Inflammatory macrophage treated with lipopolysaccharide for 1 hour (primary cell): Measurements from ENCODE around the gene ZNF414.
"Not testable (repeated sequence)": the region's sequence is repeated elsewhere in the genome, so short reads cannot be mapped to it uniquely, and the experiment has no call there.

ENCODE experiments used
- DNase-seq, 2 donors: peaks; one replicate each; pipeline ENCODE4 v3.0.0-alpha.2; 2020 to 2022

The ZNF414 gene, protein sequence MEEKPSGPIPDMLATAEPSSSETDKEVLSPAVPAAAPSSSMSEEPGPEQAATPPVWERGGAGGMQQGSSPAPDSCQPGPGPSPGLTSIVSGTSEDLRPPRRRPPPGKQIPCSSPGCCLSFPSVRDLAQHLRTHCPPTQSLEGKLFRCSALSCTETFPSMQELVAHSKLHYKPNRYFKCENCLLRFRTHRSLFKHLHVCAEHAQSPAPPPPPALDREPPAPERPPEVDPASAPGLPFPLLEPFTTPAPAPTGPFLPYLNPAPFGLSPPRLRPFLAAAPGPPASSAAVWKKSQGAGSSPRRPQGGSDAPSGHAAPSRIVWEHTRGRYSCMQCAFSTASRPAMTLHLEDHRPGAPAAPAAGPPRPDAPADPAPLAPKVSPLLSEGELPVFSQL

DNA sequence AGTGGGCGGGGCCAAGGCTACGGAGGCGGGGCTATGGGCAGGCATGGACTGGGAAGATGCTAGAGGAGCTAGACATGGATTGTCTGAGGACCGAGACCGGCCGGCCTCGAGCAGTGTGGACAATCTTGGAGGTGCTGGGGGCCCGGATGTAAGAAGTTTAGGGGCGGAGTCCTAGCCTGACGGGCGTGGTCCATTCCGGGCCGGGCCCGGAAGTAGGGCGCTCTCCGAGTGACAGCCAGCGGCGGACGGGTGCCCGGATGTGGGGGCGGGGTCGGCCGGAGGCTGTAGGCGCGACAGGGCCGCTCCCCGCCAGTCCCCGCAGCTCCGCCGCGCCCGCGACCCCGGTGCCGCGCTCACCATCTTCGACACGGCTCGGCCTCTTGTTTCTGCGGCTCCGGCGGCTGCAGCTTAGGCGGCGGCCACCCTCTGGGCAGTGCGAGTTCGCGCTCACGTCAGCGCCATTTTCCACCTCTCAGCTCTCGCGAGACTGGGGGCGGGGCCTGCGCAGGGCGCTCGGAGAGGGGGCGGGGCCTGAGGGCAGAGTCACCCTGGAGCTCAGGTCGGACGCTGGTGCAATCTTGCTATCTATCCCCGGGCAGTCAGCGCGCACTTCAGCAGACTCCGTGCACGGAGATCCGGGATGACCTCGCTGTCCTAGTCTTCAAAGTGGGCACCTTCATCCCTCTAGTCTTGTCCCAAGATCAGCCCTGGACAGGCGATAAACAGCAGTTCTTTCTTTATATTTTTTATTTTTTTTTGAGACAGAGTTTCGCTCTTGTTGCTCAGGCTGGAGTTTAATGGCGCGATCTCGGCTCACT is at the start of gene ZNF414:
TSS of gene ZNF414 (minus strand) at position 481 of the 818 bp plus-strand sequence. CDS start at position 360, 121 bp downstream.
- peak; percentile 90 to 95 for DNase-seq

DNA sequence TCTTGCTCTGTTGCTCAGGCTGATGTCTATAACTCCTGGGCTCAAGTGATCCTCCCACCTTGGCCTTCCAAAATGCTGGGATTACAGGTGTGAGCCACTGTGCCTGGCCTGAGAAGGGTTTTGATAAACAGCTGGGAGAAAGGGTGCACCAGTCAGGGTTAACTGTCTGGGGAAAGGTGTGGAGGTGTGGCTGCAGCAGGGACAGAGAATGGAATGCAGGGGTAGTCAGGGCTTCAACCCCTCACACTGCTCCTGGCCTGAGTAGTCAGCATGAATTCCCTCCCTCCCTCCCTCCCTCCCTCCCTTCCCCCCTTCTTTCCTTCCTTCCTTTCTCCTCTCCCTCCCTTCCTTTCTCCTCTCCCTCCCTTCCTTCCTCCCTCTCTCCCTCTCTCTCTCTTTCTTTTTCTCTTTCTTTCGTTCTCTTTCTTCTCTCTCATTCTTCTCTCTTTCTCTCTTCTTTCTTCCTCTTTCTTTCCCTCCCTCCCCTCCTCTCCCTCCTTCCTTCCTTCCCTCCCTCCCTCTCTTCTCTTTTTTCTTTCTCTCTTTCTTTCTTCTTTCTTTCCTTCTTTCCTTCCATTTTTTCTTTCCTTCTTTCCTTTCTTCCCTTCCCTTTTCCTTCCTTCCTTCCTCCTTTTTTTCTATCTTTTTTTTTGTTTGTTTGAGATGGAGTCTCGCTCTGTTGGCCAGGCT is 47.3 kb upstream of the ZNF414 start:
- no peak for DNase-seq

DNA sequence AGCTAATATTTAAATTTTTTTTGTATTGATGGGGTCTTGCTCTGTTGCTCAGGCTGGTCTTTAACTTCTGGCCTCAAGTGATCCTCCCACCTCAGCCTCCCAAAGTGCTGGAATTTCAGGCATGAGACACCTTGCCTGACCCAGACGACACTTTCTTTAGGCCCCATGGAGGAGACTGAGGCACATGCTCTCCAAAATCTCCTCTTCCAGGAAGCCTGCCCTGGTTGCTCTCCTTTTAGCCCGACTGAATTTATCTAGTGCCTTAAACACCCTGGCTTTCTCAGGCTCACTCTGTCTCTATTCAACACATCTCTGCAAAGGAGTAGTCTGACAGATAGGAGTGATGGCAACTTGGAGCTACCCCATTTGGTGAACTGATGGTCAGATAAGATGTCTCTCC is 44.4 kb upstream of the ZNF414 start:
- no peak for DNase-seq

DNA sequence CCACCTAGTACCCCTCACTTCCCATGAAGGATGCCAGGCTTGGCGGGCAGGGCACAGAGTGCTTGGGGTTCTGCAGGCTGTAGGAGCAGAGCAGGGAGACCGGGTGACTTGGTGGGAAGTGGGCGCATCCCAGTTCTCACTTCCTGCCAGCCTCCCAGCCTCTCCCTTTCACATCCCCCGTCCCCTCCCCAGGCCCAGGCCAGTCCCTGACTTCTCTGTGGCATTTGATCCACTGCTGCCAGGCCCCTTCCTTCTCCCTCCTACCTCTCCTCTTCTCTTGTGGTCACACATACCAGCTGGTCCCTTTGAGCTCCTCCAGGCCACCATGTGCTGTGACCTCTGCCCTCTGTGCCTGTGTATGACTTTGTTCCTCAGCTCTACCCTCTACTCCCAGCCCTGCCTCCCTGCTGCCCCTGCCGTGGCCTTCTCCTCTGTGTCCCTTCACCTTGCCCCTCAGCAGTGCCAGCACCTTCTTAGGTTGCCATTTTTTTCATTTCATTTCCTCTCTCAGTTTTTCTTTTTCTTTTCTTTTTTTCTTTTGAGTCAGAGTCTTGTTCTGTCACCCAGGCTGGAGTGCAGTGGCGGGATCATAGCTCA is 43.8 kb upstream of the ZNF414 start:
- peak; percentile 19 to 61 for DNase-seq

DNA sequence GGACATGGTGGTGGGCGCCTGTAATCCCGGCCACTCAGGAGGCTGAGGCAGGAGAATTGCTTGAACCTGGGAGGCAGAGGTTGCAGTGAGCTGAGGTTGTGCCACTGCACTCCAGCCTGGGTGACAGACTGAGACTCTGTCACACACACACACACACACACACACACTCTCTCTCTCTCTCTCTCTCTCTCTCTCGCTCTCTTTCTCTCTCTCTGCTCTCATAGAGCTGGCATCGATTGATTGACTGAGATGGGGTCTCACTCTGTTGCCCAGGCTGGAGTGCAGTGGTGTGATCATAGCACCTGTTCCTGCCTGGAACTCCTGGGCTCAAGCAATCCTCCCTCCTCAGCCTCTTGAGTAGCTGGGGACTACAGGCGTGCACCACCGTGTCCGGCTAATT is 39.8 kb upstream of the ZNF414 start:
- not testable (repeated sequence) for DNase-seq

DNA sequence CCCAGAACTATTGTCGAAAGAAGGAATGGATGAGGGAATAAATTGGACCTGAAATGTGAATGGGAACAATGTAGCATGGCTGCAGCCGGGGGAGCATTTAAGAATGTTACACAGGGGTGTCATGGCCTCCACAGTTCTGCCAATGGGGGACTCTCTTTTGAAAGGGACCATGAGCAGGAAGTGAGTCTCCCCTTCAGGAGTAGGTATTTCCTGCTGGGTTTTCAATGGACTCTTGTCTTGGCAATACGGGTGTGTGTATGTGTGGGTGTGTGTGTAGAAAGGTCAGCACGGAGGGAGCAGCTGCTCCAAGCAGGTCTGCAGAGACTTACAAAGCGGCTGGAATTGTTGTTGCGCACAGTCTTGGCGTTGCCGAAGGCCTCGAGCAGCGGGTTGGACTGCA is 38.8 kb upstream of the ZNF414 start:
- DNase-seq = peak in 1 of 2 donors; percentile 18

DNA sequence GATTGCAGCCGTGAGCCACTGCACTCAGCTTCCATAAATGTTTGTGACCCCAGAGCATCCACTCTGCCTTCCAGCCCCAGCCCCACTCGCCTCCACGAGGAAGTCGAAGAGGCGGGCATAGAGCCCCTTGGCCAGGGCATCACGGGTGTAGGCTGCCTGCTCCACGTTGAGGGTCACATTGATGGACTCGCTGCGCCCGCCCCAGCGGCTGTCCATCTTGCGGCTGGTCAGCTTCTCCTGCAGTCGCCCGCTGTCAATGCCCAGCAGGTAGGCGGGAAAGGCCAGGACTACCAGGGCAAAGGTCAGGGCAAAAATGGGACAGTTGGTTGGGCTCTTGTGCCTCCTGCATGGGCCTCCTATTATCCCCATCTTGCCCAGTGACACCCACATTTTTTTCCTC is 36.1 kb upstream of the ZNF414 start:
- DNase-seq = no peak

DNA sequence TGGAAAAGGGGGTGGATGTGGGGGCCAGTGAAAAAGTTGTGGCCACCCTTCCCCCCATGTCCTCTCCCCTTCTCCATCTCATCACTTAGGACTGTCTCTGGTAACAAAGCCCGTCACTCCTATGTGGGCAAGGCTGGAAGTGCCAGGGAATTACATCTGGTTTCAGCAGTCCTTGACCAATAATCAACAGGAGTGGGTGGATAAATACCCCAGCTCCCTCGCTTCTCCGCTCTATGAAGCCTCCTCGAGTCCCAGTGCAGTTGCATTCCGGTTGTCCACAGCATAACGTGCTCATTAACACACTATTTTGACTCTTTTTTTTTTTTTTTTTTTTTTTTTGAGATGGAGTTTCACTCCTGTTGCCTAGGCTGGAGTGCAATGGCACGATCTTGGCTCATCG is 31.8 kb upstream of the ZNF414 start:
- DNase-seq = no peak

DNA sequence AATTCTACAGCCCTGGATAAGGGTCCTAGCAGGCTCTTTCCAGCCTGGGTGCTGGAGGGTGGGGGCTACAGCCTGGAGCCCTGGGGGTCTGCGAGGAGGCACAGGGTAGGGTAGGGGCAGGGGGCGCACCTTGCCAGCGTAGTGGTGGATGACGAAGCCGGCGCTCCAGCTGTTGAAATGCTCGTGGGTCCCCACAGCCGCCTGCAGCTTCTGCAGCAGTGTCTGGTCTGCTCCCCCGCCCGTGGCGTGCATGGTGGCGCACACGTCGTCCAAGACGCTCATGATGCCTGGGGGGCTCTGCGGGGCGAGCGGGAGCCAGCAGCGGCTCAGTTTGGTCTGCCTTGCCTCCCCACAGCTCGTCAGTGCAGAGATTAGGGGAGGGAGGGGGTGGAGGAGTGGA is 30.2 kb upstream of the ZNF414 start:
- DNase-seq = no peak

DNA sequence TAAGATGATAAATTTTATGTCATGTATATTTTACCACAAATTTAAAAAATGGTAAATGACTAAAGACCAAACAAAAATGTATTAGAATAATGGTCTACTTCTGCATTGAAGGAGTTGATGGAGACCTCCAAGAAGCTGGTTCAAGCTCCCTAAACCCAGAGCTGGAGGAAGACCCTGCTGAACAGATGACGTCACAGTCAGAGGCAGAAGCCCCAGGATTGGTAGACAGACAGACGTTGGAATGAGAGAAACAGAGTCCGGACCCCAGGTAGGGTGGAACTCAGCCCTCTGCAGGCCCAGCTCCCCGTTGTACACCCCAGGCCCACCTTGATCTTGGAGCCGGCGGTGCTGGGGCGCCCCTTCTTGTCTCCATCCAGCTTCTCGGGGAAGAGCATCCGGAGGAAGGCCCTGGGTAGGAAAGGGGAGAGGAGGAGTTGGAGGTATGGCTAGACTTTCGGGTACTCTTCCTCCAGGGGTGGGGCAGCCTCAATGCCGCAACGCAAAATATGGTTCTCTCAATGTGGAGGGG is 25.7 kb upstream of the ZNF414 start:
- DNase-seq = no peak

DNA sequence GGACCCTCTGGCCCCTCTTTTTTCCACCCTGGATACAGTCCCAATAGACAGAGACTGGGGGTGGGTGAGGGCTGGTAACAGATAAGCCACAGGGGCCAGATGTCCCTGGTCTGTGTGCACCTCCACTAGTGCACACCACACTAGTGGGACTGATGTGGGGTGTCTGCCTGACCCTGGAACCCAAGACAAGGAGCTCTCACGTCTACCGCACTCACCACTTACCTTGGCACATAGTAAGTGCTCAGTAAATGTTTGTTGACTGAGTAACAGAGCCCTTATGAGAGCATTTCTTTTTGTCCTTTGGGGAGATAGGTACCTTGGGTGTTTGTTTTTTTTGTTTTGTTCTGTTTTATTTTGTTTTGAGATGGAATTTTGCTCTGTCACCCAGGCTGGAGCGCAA is 23.1 kb upstream of the ZNF414 start:
- DNase-seq = no peak

DNA sequence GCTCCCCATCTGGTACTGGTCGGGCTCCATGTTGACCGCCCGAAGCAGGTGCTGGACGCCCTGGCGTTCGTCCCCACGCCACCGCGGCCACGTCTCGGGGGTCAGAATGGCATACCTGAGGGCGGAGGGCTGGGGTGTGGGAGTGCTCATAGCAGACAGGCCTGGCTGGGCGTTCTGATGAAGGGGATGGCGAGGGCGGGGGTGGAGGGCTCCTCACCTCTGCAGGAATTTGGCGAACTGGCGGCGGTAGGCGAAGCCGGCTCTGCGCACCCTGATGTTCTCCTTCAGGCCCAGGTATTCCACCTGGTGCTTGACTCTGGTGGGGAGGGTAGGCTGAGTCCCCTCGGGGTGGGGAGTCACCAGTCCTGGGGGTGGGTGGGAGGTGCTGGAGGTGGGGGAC is 22.3 kb upstream of the ZNF414 start:
- no peak for DNase-seq

DNA sequence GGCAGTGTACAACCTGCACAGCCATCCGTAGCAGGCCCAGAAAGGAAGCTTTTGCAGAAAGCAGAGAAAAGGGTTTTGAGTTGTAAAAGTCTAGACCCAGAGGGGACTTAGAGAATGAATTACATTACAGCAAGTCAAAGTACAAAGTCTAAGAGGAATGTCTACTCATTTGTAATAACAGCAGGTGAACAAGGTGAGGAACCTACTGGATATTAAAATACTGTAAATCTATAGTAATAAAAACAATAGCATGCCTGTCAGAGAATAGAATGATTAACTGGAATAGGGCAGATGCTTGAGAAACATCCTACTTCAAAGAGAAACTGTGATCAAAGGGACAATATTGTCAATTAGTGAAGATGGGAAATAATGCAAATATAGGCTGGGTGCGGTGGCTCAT is 18.3 kb upstream of the ZNF414 start:
- DNase-seq = no peak

DNA sequence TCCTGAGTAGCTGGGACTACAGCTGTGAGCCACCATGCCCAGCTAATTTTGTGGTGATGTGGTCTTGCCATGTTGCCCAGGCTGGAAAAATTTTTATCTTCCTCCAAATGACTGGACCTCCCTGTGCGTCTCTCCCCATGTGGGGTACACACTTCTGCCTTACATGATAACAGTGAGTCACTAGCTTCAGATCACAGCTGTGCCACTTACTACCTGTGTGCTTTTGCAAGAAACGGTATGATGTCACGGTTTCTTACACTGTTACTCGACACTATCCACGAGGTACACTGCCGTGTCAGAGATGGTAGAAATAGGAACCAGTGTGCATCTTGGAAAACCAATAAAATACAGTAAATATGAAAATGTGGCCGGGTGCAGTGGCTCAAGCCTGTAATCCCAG is 17.5 kb upstream of the ZNF414 start:
- no peak for DNase-seq

DNA sequence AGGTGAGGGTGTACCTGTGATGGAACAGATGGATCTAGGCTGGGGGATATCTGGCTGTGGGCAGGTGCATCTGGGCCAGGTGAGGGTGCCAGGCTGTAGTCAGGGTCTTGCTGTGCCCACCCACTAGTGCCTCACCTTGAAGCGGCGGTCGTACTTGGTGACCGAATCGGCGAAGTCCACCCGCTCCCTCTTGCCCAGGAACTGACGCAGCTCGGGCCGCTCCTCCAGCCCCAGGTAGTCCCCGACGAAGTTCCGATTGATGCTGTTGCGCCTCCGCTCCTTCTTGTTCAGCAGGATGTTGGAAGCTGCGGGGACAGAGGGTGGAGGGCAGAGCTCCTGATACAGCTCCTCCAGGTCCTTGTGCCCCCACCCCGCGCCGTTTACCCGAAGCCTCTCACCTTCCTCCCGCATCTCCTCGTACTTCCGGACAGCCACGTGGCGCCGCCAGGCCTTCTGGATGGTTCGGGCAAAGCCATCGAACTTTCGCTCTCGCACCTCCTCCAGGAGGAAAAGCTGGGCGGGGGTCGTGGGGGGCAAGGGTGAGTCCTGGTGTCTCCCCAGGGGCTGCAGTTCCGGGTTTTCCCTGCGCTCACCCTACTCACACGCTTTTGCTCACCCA is 16.2 kb upstream of the ZNF414 start:
- DNase-seq = no peak

DNA sequence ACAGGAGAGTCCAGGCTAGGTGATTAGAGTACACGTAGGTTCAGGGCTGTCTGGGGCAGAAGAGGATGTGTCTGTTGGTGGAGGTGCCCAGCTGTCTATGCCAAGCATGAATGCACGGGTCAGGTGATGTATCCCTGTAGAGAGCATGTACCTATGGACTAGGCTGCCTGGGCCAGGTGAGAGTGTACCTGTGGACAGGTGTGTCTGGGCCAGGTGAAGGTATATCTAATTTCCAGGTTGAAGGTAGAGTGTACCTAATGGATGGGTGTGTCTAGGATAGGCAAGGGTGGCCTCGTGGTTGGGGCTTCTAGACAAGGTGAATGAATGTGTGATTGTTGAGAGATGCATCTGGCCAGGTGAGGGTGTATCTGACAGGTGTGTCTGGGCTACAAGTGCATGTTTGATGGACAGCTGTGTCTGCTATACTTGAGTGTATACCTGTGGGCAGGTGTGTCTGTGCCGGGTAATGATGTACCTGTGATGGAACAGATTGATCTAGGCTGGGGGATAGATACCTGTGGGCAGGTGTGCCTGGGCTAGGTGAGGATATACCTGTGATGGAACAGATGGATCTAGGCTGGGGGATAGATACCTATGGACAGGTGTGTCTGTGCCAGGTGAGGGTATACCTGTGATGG is 15.5 kb upstream of the ZNF414 start:
- DNase-seq = no peak

DNA sequence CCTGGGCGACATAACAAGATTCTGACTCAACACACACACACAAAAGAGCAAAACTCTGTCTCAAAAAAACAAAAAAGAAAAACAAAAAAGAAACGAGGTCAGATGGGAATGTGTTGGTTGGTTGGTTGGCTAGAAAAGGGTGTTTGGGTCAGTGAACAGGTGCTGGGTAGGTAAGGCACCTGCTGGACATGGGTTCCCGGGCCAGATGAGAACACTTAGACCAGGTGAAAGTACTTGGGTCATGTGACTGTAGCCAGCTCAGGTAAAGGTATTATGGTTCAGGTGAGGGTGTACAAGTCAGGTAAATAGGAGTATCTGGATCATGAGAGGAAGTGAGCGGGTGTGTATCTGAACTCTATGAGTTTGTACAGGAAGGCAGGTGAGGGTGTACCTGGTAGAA is 14.5 kb upstream of the ZNF414 start:
- DNase-seq = no peak

DNA sequence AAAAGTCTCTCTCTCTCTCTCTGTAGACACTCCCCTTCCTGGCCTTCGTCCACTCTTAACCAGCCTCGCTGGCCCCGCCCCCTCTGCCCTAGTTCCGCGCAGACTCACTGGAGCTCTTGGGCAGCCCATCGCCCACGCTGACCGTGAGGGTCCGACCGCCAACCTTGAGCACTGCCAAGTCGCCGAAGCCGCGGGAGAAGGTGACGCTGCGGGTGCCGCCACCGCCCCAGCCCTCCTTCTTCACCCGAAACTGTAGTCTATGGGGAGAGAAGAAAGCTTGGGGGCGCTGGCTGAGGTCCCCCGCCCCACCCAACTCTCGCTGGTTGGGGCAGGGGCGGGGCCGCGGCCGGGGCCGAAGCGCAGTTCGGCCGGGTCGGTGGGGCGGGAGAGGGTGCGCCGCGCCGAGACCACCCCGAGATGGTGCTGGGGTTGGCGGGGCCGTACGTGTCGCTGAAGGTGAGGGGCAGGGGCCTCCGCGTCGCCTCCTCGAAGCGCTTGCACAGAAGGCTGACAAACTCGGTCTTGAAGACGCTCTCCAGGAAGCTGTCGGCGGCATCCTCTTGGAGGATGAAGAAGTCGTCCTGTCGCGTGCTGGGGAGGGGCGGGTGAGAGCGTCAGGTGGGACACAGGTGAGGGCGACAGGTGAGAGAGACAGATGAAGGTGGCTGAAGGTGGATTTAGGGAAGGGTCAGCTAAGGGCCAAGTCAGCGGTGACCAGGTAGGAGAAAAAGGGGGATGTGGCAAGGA is 12.6 kb upstream of the ZNF414 start:
- DNase-seq = no peak

DNA sequence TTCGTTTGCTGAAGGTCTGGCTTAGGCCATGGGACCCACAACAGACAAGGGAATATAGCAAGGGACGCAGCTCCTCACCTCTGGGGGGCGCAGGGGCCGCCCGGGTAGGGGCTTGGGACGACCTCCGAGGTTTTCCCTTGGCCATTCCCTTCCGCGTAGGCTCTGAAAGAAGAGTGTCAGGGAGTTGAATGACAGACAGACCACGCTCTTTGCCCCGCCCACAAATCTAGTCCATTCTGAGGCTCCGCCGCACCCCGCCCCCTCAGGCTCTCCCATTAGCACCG is 11.4 kb upstream of the ZNF414 start:
- no peak for DNase-seq

DNA sequence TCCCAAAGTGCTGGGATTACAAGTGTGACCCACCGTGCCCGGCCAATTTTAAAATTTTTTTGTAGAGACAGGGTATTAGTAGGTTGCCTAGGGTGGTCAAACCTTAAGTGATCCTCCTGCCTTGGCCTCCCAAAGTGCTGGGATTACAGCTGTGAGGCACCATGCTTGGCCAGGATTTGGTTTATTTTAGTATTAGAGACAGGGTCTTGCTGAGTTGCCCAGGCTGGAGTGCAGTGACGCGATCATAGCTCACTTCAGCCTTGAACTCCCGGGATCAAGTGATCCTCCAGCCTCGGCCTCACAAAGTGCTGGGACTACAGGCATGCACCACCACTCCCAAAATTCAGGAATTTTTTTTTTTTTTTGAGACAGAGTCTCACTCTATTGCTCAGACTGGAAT is 5.4 kb upstream of the ZNF414 start:
- DNase-seq = no peak

DNA sequence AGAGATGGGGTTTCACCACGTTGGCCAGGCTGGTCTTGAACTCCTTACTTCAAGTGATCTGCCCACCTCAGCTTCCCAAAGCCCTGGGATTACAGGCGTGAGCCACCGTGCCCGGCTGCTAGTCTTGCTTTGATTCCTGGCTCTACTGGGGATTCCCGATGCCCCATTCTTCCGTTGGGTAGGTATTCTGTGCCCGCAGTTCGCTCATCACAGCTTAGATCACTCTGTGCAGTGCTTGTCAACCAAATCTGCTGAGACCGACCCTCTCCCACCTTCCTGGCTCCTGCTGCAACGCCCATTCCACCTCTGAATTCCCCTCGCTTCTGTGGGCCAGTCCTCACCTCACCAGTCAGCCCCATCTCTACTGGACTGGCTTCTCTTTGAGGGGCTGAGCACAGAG is 4.6 kb upstream of the ZNF414 start:
- no peak for DNase-seq
